Right lobe of liver (tissue), 6 donors: ENCODE results near the gene TBC1D25. TPM values are rescaled to one million over a fixed set of nuclear protein-coding genes. Genes with fewer than 3 reads are reported as not detected.

ENCODE experiments used
- ATAC-seq, 4 donors: fragments of 200-7000 bp; cut with Tn5 transposase; one replicate each; pipeline ENCODE4 v1.9.1; 2020; ENCODE audit warnings: mild to moderate bottlenecking in 4 of 4, moderate library complexity in 4 of 4
- DNase-seq, 3 donors: peaks; one replicate each; pipeline ENCODE4 v3.0.0-alpha.2; 2020
- H3K27ac ChIP-seq, 3 donors: fragments of 200-600 bp; one replicate each; pipeline ENCODE4 v1.8.0; 2022
- H3K27me3 ChIP-seq, 2 donors: fragments of 200-600 bp; one replicate each; pipeline ENCODE4 v1.8.0; 2022
- H3K36me3 ChIP-seq, 4 donors: fragments of 200-600 bp; sonication (generic) in 1 of 4; one replicate each; pipeline versions ENCODE4 v1.5.1 to v1.8.0; 2017 to 2022; ENCODE audit warnings: control low read depth in 1 of 4
- H3K4me1 ChIP-seq, 4 donors: fragments of 200-600 bp; sonication (generic) in 1 of 4; one replicate each; pipeline versions ENCODE4 v1.5.1 to v1.8.0; 2017 to 2022; ENCODE audit warnings: control low read depth in 1 of 4
- H3K4me3 ChIP-seq, 3 donors: fragments of 200-600 bp; one replicate each; pipeline ENCODE4 v1.8.0; 2022
- H3K9me3 ChIP-seq, 4 donors: fragments of 200-600 bp; sonication (generic) in 1 of 4; one replicate each; pipeline versions ENCODE4 v1.5.1 to v1.8.0; 2017 to 2022; ENCODE audit warnings: control low read depth in 1 of 4
- POLR2A ChIP-seq: fragments of 450-650 bp; IDR thresholded peaks from one replicate; pipeline ENCODE4 v1.6.1; 2017; ENCODE audit warnings: antibody characterized with exemption, mild to moderate bottlenecking
- WGBS: methylation state at CpG from one replicate; pipeline ENCODE4 v1.1.6; 2018; ENCODE audit warnings: low coverage, low lambda C conversion rate; ENCODE audit not compliant: insufficient coverage; ENCODE audit errors: missing lambda C conversion rate; 5-methylcytosine and 5-hydroxymethylcytosine counted together
- intact Hi-C, 2 donors: fragments of 100-400 bp; cut with DNase I; formaldehyde crosslinking; loops; one replicate each; pipeline versions ENCODE4 v1.11.2 to v1.14.1; 2022
- total RNA-seq, 6 experiments: library from RNA; depleted of rRNA in 2 of 6; stranded (reverse); fragments of >200 nt in 2 of 6; fragmentation: NEBNext Ultra II Directional in 3 of 6; extraction: Animal tissue kit (Norgen Biotek cat#: 25700) in 3 of 6; gene quantifications; one replicate each; pipeline versions ENCODE4 v1.1.0 to v1.2.4, GENCODE V29; 2016 to 2023
- TF ChIP-seq, protein P1 (sequence below), 4 donors: fragments of 200-600 bp in 3 of 4; fragments of 450-650 bp in 1 of 4; IDR thresholded peaks; one replicate each; pipeline versions ENCODE4 v1.5.1 to v1.8.0; 2016 to 2022; ENCODE audit warnings: antibody characterized with exemption in 4 of 4, mild to moderate bottlenecking in 2 of 4
- donor health status: DM: no; HTN: yes; CAD: no.
- donor health status: DM: no; HTN: no; CAD: no.
- donor health status: DM: no; HTN: no; CAD: no.
- donor health status: DM: no; HTN: yes; CAD: no.
- donor health status: DM: no; HTN: yes; CAD: no.

TBC1D25 gene
- total RNA-seq, 6 experiments from 2014 or later, result 4.3 to 7.5 (median 5.6) TPM

DNA sequence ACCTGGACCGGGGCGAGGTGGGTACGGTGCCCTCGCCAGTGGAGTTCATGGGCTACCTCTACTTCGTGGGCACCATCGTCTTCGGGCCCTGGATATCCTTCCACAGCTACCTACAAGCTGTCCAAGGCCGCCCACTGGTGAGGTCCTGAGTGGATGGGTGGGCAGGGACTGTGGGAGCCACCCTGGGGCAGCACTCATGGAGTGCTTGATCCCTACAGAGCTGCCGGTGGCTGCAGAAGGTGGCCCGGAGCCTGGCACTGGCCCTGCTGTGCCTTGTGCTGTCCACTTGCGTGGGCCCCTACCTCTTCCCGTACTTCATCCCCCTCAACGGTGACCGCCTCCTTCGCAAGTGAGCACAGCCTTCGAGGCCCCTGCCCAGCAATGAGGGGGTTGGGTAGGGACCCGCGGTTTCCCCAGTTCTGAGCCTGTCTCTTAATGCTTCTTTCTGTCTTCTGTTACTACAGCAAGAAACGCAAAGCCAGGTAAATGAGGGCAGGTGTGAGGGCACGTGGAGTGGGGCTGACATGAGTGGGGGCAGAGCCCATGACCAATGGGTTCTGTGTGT lies 27.1 kb upstream of the TBC1D25 start:
- Histone ChIP-seq H3K36me3 (no peaks in the 10 kb centered on the region), H3K4me1 (no peaks in the 10 kb centered on the region), H3K4me3 (no peak overlapping the region), H3K9me3 (no peaks in the 10 kb centered on the region), H3K27ac (no peak overlapping the region), H3K27me3 (no peaks in the 10 kb centered on the region)
- DNase-seq (no peak), ATAC-seq (no peak)
- 75% methylated on average over 2 of the region's 20 CpGs for WGBS
- TF ChIP-seq, protein P1, sequence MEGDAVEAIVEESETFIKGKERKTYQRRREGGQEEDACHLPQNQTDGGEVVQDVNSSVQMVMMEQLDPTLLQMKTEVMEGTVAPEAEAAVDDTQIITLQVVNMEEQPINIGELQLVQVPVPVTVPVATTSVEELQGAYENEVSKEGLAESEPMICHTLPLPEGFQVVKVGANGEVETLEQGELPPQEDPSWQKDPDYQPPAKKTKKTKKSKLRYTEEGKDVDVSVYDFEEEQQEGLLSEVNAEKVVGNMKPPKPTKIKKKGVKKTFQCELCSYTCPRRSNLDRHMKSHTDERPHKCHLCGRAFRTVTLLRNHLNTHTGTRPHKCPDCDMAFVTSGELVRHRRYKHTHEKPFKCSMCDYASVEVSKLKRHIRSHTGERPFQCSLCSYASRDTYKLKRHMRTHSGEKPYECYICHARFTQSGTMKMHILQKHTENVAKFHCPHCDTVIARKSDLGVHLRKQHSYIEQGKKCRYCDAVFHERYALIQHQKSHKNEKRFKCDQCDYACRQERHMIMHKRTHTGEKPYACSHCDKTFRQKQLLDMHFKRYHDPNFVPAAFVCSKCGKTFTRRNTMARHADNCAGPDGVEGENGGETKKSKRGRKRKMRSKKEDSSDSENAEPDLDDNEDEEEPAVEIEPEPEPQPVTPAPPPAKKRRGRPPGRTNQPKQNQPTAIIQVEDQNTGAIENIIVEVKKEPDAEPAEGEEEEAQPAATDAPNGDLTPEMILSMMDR (IDR thresholded peaks at IDR 0.05), result no peak
- no peak for TF ChIP-seq POLR2A
- intact Hi-C loops, result no loop called here

- ATAC-seq, result no peak
- no peaks in the 10 kb centered on the region for H3K4me1 ChIP-seq
- no peak for DNase-seq
- no peaks in the 10 kb centered on the region for H3K9me3 ChIP-seq
- H3K27me3 ChIP-seq, result no peaks in the 10 kb centered on the region
- WGBS, result 67% methylated on average over 1 of the region's 4 CpGs
- TF ChIP-seq, protein P1 (IDR thresholded peaks at IDR 0.05), result no peak
- no peak for TF ChIP-seq POLR2A
- intact Hi-C loops, result no loop called here
- H3K27ac ChIP-seq, result no peak overlapping the region
- no peaks in the 10 kb centered on the region for H3K36me3 ChIP-seq
- H3K4me3 ChIP-seq, result no peak overlapping the region
Measured at GRCh38 chrX:48513670-48514069, 25.8 kb upstream of the TBC1D25 start.

GRCh38 chrX:48514126-48514806 lies 25.2 kb upstream of the TBC1D25 start:
- TF ChIP-seq, protein P1 (IDR thresholded peaks at IDR 0.05), result no peak
- no peak for TF ChIP-seq POLR2A
- Histone ChIP-seq H3K27ac (no peak overlapping the region), H3K27me3 (no peaks in the 10 kb centered on the region), H3K9me3 (no peaks in the 10 kb centered on the region), H3K4me1 (no peaks in the 10 kb centered on the region), H3K36me3 (no peaks in the 10 kb centered on the region), H3K4me3 (no peak overlapping the region)
- intact Hi-C loops, result no loop called here
- 75% methylated on average over 11 of the region's 16 CpGs for WGBS
- no peak for ATAC-seq
- no peak for DNase-seq

- TF ChIP-seq, protein P1 (IDR thresholded peaks at IDR 0.05), result no peak
- TF ChIP-seq POLR2A, result no peak
- intact Hi-C loops, result no loop called here
- DNase-seq, result no peak
- Histone ChIP-seq H3K27ac (no peak overlapping the region), H3K4me3 (no peak overlapping the region), H3K9me3 (no peaks in the 10 kb centered on the region), H3K27me3 (no peaks in the 10 kb centered on the region), H3K36me3 (no peaks in the 10 kb centered on the region), H3K4me1 (no peaks in the 10 kb centered on the region)
- WGBS, result 74% methylated on average over 7 of the region's 9 CpGs
- ATAC-seq, result no peak
Measured at GRCh38 chrX:48514868-48515460, 24.6 kb upstream of the TBC1D25 start.
